ENCODE results near the gene PHLDA3. TPM values are rescaled to one million over a fixed set of nuclear protein-coding genes. Genes with fewer than 3 reads are reported as not detected.

The PHLDA3 gene
- polyA plus RNA-seq, 2 of the 4 experiments (the other 2 are of a cell fraction): 40.5 to 91.1 TPM

DNA sequence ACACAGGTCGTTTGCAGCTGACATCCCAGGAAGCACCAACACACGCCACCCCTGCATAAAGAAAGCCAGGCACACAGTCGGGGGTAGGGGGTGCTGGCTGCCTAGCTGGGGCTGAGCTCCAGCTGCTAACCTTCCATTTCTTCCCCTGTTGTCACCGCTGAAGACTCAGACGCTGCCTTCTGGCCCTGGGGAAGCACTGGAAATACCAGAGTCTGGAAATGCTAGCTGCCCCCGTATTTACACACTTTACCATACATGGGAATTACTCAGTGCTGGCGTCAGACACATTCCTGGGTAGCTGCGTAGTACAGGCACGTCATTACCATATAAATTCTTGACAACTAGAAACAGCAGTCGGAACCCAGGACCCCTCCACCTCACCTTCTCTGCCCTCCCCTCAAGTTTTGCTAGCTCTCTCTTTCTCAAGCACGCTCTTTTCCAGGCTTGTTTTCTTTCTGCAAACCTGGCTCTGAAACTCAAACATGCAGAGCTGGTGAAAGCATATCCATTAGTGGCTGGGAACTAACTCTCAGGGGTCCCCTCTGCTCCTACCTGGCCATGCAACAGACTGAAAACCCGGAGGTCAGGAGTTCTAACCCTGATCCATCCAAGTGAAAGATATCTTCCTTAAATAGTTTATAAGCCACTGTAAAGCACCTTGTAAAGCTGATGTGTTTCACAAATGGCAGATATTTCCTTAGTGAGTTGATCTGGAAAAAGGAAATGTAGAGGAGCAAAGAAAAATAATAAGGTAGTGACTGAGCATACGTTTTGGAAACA lies 34.6 kb upstream of the PHLDA3 start:
- peak overlapping the region; percentile 85 for H3K4me2 ChIP-seq
- ChIA-PET CTCF (interaction anchor here (1.4 to 49.4 kb wide), 4 partner anchors 10 to 200 kb away, joined by 3 to 1452 read pairs (median 914); partner anchors contain the start of gene CSRP1), POLR2A (interaction anchor here (0.5 to 2.7 kb wide), 8 partner anchors 9 to 311 kb away, joined by 3 to 21 read pairs (median 8); no protein-coding TSS in a partner anchor)
- H3K4me1 ChIP-seq: peaks cover 73% of the 10 kb centered on the region
- WGBS (ENCODE audit: missing lambda C conversion rate): 2% methylated on average over 13 of the region's 13 CpGs
- DNase-seq (ENCODE audit: low read depth in 1 of 2, low spot score in 1 of 2) (peak; percentile 75 to 93), FAIRE-seq (no peak), ATAC-seq (peak; percentile 62 to 74)
- peak overlapping the region; percentile 87 to 96 for H3K27ac ChIP-seq
- H3K4me3 ChIP-seq: peak overlapping the region; percentile 66
- no peaks in the 10 kb centered on the region for H3K9me3 ChIP-seq
- no peak for TF ChIP-seq POLR2A (IDR thresholded peaks at IDR 0.05; ENCODE audit: low read length)
- TF ChIP-seq E2F6 (IDR thresholded peaks at IDR 0.05; ENCODE audit: borderline replicate concordance, low read depth): no peak
- TF ChIP-seq NR3C1 (IDR thresholded peaks at IDR 0.05): no peak
- TF ChIP-seq CTCF (IDR thresholded peaks at IDR 0.05): no peak
- TF ChIP-seq NPAS2 (CRISPR knock-in tag; IDR thresholded peaks at IDR 0.05; ENCODE audit: borderline replicate concordance): no peak
- TF ChIP-seq, protein P1, sequence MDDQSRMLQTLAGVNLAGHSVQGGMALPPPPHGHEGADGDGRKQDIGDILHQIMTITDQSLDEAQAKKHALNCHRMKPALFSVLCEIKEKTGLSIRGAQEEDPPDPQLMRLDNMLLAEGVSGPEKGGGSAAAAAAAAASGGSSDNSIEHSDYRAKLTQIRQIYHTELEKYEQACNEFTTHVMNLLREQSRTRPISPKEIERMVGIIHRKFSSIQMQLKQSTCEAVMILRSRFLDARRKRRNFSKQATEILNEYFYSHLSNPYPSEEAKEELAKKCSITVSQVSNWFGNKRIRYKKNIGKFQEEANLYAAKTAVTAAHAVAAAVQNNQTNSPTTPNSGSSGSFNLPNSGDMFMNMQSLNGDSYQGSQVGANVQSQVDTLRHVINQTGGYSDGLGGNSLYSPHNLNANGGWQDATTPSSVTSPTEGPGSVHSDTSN (IDR thresholded peaks at IDR 0.05): peak; percentile 65
- TF ChIP-seq CHD2 (IDR thresholded peaks at IDR 0.05; ENCODE audit: low read length, partially characterized antibody): no peak
- 0 out of 2 replicates have a peak, but pooled peaks have one; percentile 56 for TF ChIP-seq FOSL2 (IDR thresholded peaks at IDR 0.05)
- peak; percentile 91 for TF ChIP-seq FOSL2 (CRISPR knock-in tag; IDR thresholded peaks at IDR 0.05)
- no peak; the same call in 1 of the 2 replicates for TF ChIP-seq FOXS1 (CRISPR knock-in tag; IDR thresholded peaks at IDR 0.05)
- TF ChIP-seq RNF2 (IDR thresholded peaks at IDR 0.05; ENCODE audit: borderline replicate concordance, low read depth): no peak
- TF ChIP-seq HOXA7 (CRISPR knock-in tag; IDR thresholded peaks at IDR 0.05): no peak
- no peak for TF ChIP-seq NFE2L2 (conservative IDR thresholded peaks at IDR 0.05; ENCODE audit: low read length)
- no peak for TF ChIP-seq MAZ (IDR thresholded peaks at IDR 0.05; ENCODE audit: borderline replicate concordance, low read depth, low read length)
- 0 out of 2 replicates have a peak, but pooled peaks have one; percentile 49 for TF ChIP-seq EHF (CRISPR knock-in tag; IDR thresholded peaks at IDR 0.05)
- peak; percentile 72 for TF ChIP-seq HOXB5 (CRISPR knock-in tag; IDR thresholded peaks at IDR 0.05)
- TF ChIP-seq JUN (IDR thresholded peaks at IDR 0.05): peak; percentile 52 to 84; a peak in 4 of 5 replicates
- no peak for TF ChIP-seq CBX8 (IDR thresholded peaks at IDR 0.05)
- no peak for TF ChIP-seq ZNF302 (CRISPR knock-in tag; IDR thresholded peaks at IDR 0.05)
- no peak for TF ChIP-seq KDM5A (IDR thresholded peaks at IDR 0.05)
- peak in 1 of 2 experiments; percentile 72; a peak in 2 of 4 replicates for TF ChIP-seq CEBPB (IDR thresholded peaks at IDR 0.05)
- TF ChIP-seq RCOR1 (IDR thresholded peaks at IDR 0.05; ENCODE audit: low read depth, low read length): no peak
- no peak; the same call in 1 of the 2 replicates for TF ChIP-seq RARB (CRISPR knock-in tag; IDR thresholded peaks at IDR 0.05)
- TF ChIP-seq HDAC2 (IDR thresholded peaks at IDR 0.05): no peak
- TF ChIP-seq MAFK (IDR thresholded peaks at IDR 0.05; ENCODE audit: partially characterized antibody): no peak
- TF ChIP-seq JUNB (IDR thresholded peaks at IDR 0.05): peak; percentile 68
- no peak for TF ChIP-seq PHF8 (IDR thresholded peaks at IDR 0.05; ENCODE audit: borderline replicate concordance, low read depth)
- TF ChIP-seq, protein P2, sequence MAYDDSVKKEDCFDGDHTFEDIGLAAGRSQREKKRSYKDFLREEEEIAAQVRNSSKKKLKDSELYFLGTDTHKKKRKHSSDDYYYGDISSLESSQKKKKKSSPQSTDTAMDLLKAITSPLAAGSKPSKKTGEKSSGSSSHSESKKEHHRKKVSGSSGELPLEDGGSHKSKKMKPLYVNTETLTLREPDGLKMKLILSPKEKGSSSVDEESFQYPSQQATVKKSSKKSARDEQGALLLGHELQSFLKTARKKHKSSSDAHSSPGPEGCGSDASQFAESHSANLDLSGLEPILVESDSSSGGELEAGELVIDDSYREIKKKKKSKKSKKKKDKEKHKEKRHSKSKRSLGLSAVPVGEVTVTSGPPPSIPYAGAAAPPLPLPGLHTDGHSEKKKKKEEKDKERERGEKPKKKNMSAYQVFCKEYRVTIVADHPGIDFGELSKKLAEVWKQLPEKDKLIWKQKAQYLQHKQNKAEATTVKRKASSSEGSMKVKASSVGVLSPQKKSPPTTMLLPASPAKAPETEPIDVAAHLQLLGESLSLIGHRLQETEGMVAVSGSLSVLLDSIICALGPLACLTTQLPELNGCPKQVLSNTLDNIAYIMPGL (CRISPR knock-in tag; IDR thresholded peaks at IDR 0.05; ENCODE audit: borderline replicate concordance): no peak
- peak; percentile 3 for TF ChIP-seq ZFP36 (IDR thresholded peaks at IDR 0.05; ENCODE audit: borderline replicate concordance, partially characterized antibody)
- peak; percentile 77 to 90; a peak in 4 of 5 replicates for TF ChIP-seq EP300 (IDR thresholded peaks at IDR 0.05)
- TF ChIP-seq HOXB13 (CRISPR knock-in tag; IDR thresholded peaks at IDR 0.05; ENCODE audit: low read depth): peak; percentile 82; the same call in 1 of the 2 replicates
- TF ChIP-seq BHLHE40 (IDR thresholded peaks at IDR 0.05; ENCODE audit: low read depth, low read length): no peak
- no peak for TF ChIP-seq CHD4 (IDR thresholded peaks at IDR 0.05; ENCODE audit: borderline replicate concordance)
- TF ChIP-seq, protein P3, sequence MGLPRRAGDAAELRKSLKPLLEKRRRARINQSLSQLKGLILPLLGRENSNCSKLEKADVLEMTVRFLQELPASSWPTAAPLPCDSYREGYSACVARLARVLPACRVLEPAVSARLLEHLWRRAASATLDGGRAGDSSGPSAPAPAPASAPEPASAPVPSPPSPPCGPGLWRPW (IDR thresholded peaks at IDR 0.05): no peak
- no peak for TF ChIP-seq ZSCAN20 (CRISPR knock-in tag; IDR thresholded peaks at IDR 0.05)
- no peak for TF ChIP-seq ZC3H11A (IDR thresholded peaks at IDR 0.05)
- no peak for TF ChIP-seq EHMT2 (IDR thresholded peaks at IDR 0.05; ENCODE audit: low read depth)
- no peak for TF ChIP-seq FOSB (CRISPR knock-in tag; IDR thresholded peaks at IDR 0.05)

Measured in A549 (cell line).